DMS79 (cell line): Measurements from ENCODE around the gene TK2.
A peak's percentile ranks its signal among the peaks of the same experiment; 100 is the strongest.
"Not testable (repeated sequence)": the region's sequence is repeated elsewhere in the genome, so short reads cannot be mapped to it uniquely, and the experiment has no call there.

Experiments used
- DNase-seq: peaks from one replicate; lab custom pipeline; 2025; lab: John Stamatoyannopoulos, UW

The TK2 gene

DNA sequence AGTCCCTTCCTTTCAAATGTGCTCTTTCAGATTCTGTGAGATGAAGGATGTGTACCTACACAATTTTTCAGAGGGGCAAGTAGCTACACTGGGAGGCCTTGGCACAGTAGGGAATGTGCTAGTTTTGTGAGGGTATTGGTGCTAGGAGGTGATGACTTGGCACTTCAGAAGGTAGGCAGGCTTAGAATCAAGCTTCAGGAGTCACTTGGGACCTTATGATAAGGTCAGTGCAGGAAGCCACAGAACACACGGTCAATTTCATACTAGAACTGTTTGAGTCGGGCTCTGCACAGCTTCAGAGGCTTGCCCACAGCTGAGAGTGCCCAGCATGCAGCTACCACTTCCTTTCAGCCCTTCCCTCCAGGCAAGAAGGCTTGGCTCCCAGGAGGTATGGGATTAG, 22.4 kb upstream of the TK2 start:
- DNase-seq = no peak

DNA sequence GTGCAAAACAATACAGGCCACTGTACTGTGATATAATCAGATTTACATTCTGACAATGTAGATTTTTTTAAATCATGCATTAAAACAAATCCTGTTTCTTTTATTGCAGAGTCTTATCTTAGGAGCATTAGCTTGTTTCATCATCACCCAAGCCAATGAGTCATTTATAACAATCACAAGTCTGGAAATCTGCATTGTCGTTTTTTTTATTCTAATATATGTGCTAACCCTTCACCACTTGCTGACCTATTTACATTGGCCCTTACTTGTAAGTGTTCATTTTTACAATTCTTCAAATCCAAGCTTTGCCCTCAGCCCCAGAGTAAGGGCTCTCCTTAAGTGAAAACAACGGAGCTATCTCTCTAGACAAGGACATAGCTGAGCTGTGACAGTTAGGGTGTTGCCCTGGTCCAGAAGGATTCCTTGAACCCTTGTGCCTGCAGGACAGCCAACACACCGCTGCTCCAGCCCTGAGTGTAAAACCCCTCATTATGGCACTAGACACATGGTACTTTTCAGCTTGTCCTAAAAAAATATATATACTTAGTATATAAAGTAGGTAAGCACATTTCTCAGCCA, 20.0 kb upstream of the TK2 start:
- no peak for DNase-seq

DNA sequence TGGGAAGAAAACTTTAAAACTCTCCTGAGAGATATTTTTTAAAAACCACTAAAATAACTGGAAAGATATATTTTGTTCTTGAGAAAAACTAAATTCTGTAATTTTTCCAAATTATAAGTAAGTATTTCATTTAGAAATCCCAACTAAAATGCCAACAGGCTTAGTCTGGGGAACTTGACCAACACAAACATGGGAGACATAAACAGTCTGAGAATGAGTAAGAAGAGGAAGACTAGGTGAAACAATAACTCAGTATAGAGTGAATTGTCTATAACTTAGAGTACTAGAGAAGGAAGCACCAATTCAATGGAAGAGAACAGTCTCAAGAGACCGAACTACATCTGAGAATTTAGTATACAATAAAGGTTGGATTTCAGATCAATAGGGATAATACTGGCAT, 19.2 kb upstream of the TK2 start:
- DNase-seq = no peak

DNA sequence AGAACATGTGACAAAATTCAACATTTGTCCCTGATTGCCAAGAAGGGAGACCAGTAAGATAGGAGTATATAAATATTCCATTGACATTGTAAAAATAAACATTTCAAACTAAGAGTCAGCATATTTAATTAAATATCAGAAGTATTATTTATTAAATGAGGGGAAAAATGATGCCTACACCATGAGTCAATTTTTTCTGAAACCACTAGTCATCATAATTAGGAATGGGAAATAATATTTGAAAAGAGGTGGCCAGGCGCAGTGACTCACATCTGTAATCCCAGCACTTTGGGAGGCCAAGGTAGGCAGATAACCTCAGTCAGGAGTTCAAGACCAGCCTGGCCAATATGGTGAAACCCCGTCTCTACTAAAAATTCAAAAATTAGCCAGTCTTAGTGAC, 18.4 kb upstream of the TK2 start:
- DNase-seq = no peak

DNA sequence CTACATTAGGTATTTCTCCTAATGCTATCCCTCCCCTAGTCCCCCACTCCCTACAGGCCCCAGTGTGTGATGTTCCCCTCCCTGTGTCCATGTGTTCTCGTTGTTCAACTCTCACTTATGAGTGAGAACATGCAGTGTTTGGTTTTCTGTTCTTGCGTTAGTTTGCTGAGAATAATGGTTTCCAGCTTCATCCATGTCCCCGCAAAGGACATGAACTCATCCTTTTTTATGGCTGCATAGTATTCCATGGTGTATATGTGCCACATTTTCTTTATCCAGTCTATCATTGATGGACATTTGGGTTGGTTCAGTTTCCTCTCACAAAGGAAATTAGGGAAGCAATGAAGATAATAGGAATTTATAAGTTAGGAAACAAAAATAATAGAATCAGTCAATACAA, 17.3 kb upstream of the TK2 start:
- DNase-seq = not testable (repeated sequence)

DNA sequence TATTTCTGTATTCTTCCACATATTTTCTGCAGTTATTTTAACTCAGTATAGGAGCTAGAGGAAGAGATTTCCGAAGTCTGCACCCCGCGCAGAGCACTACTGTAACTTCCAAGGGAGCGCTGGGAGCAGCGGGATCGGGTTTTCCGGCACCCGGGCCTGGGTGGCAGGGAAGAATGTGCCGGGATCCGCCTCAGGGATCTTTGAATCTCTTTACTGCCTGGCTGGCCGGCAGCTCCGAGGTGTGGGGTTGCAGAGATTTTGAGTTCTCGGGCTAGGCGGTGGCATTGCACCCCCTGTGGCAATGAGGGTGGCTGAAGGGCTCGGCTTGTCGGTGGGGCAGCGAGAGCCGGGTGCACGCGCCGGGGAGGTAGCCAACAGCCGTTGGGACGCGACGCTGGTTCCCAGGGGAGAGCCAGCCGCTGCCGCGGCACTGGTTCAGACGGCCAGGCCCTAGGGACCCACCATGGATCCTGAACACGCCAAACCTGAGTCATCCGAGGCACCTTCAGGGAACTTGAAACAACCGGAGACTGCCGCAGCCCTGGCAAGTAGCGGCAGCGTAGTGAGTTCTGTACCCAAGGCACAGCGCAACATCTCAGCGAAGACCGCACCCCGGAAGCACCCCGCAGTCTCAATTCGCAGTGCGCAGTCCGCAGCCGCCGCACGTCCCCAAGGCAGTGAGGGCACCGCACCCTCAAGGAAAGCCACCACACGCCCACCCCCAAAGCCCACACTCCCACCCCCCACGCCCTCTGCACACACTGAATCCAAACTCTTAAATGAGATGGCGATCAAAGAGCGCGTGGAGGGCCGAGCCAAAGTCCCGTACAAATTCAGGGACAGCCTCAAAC, 16.4 kb upstream of the TK2 start, which contains the start of gene CMTM1:
Gene CMTM1 (plus strand): TSS at position 389 of the 851 bp plus-strand sequence. CDS start 75 bp downstream, at position 464.
- DNase-seq = no peak

DNA sequence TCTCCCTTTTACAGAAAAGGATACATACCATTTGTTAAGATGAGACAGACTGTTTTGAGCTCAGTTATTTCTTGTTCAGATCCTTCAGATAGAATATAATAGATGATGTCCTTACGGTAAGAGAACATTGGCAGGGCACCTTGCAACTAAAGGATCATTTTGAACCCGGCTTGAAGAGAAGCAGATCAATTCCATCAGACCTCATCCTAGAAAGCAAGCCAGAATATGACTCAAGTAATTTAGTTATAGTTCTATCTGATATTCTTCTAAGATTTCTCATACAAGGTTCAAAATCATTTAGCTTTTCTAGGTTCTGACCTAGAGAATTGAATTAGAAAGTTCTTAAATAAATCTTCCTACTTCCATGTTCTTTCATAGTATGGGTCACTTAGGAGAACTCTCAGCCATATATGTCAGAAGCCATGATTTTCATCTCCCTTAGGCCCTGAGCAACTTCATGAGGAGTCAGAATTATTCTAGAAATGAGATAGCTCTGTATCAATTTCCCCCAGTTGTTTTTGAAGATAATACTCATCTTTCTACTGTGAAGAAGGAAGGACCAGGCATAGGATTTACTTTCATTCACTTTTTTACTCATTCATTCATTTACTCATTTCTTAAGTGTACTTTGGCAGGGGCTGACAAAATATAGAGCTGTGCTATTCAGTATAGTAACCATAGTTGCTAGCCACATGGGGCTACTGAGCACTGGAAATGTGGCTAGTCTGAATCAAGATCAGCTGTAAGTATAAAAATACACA, 13.8 kb upstream of the TK2 start:
- DNase-seq = no peak

DNA sequence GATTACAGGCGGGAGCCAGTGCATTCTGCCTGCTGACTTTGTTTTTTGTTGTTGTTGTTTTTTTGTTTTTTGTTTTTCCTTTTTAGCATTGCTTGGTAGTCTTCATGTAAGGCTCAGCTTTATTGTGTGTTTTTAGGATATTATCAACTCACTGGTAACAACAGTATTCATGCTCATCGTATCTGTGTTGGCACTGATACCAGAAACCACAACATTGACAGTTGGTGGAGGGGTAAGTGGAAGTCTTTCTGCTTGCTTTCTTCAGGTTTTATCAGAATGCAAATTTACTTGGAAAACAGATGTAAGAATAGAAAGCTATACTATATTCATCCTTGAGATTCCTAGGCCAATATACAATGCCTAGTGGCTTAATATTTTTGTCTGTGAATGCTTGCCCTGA, 13.1 kb upstream of the TK2 start:
- no peak for DNase-seq

DNA sequence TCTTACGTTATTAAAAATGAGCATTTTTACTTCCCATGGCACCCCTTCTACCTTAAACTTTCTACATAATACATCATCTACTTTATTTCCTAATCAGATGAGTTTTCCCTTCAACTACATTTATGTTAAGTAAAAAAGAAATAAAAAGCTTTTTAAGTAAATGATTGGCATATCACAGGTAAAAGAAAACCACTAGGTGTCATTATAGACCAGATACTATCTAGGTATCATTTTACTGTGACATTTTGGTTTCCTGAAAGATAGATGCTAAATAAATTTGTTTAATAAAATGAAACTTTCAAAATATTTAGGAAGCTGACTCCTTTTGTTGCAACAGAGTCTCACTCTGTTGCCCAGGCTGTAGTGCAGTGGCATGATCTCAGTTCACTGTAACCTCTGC, 12.5 kb upstream of the TK2 start:
- DNase-seq = no peak

DNA sequence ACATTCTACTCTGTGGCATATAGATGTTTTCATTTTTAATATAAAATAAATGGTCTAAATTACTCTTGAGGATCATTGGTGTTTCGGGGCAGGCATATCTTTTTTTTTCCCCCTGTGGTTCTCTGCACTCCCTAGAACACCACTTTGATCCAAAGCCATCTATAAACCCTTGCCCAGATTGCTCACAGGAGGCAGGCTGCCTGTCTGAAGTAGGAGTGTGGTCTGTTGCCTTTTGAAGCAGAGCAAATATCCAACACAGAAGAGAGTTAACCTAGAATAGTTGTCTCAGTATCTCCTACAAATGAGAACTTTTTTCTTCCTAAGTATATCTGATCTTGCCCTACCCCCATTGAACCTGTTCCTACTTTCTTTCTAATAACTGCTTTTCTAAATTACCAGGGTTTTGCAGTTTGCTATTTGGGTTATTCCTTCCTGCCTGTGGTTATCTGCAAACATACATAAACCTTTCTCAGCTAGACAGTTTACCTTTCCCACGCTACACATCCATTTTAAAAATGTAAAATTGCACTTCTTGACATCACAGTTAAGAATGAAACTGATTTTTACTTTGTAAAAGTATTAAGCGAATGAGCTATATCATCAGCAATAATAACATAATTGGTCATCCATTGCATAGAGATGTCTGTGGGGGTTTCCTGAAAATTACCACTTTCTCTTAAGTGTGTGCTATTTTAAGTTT, 11.6 kb upstream of the TK2 start:
- no peak for DNase-seq

DNA sequence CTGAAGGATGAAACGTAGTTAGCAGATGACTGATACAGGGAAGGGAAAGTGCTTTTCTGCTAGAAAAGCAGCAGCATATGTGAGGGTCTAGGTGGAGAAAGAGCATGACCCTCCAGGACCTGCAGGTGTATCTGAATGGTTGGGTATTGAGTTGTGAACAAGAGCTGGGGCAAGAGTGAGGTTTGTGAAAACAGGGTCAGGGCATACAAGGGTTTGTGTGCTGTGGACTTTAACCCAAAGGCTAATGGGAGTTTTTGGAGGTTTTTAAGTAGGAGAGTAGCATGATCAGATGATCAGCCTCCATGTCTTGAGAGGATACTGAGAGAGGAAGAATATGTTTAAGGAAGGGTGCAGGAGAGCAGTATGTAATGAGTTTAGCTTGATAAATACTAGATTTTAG, 10.2 kb upstream of the TK2 start:
- DNase-seq = no peak

DNA sequence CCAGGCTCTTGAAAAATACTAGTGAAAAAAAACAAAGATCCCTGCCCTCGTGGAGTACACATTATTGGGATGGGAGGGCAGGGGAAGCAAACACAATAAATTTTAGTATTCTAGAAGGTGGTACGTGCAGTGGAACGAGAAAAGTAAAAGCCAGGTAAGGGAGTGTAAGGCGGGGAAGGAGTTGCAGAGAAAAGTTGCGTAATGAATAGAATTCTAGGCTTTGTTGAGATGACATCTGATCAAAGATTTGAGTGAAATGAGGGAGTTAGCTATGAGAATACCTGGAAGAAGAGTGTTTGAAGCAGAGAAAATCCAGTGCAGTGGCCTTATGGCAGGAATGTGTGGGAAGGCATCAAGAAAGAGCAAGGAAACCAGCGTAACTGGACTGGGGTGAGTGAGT, 4.6 kb upstream of the TK2 start:
- DNase-seq = no peak

DNA sequence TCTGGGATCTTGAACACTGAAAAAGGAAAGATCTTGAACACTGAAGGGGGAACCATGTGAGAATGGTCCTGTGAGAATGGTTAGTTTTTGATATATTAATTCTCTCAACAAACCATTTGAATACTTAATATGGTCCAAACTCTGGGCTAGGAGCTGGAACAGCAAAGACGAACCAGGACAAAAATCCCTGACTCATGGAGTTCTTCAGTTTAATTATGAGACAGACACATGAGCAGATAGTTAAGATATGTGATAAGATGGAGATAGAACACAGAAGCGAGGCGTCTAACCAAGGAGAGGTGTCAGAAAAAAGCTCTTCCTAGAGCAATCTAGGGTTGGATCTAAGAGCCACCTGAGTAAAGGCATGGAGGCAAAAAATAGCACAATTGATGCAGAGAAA, 4.1 kb upstream of the TK2 start:
- no peak for DNase-seq

DNA sequence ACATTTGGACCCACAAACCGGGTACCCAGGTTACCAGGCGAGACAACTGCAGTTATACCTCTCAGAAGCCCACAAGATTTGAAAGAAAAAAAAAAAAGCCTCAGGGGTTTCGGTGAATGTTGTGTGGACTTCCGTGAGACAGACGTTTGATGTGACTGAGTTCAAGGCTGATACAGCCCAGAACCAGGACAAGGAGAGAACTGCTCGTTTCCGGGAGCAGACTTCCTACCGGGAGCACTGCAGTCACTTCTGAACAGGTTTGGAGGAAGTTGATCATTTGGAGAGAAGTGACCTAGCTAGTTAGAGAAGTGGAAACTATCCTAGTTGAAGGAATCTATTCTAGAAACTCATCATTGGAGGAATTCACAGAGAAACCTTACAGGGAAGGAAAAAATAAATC, 3.3 kb upstream of the TK2 start:
- no peak for DNase-seq

DNA sequence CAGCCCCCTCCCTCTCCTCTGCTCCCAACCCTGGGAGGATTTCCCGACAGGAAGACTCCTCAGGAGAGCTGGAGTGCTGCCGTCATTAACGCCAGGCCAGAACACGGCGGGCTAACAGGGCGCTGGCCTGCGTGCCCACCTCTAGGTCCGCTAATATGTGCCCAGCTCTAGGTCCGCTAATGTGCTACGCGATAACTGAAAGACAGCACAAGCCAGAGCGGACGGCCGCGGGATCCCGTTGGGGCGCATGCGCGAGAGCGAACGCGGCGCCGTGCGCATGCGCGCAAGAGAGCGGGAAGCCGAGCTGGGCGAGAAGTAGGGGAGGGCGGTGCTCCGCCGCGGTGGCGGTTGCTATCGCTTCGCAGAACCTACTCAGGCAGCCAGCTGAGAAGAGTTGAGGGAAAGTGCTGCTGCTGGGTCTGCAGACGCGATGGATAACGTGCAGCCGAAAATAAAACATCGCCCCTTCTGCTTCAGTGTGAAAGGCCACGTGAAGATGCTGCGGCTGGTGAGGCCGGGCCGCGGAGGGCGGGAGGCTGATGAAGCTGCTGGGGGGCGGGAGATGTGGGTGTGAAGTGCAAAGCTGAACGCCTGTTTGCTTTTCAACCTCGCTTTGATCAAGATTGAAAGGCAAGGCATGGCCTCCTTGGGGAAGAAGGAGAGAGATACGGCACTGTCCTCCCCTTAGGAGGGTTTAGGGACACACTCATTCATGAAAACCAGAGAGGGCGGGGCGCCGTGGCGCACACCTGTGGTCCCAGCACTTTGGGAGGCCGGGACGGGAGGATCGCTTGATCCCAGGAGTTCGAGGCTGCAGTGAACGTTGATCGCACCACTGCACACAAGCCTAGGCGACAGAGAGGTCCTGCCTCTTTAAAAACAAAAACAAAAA, 2.6 kb upstream of the TK2 start, which contains the start of gene CKLF:
Gene CKLF (plus strand): TSS at position 291 of the 892 bp plus-strand sequence. CDS start 140 bp downstream, at position 431.
- DNase-seq = peak; percentile 20

DNA sequence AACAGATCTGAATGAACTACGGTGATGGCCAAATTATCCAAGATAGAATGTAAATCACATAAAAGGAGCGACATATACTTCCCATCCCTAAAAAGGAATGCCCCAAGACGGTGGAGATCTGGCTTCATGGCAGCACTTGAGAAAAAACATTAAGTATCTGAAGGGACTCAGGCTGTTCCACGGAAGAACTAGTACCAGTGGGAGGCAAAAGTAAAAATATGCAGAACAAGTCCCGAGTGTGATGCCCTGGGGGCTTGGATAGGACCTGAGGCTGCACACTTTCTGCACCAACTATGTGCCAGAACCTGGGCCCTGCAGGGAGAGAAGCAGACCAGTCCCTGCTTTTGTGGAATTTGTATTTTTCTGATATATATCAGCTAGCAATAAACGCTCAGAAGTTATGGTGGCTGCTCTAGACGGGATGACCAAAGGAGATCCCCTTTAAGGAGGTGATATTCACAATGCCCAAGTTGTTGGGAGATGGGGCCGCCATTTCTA, 1.9 kb upstream of the TK2 start:
- no peak for DNase-seq

DNA sequence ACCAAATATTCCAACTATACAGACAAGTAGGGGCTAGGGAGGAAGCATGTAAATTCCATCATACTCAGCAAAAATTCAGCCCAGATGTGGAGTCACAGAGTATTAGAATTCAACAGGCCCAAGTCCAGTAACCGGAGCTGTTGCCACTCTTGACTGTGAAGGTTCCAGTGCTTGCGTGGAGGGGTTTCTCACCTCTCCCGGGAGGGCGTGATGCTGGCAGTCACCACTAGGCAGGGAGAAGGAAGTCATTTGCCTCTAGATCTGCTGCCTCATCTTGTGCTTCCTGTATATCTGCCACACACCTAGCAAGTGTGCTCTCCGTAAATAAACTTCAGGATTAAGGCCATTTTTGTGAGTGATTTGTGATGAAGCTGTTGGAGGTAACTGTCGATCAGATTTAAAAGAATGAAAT, 1.4 kb upstream of the TK2 start:
- no peak for DNase-seq

DNA sequence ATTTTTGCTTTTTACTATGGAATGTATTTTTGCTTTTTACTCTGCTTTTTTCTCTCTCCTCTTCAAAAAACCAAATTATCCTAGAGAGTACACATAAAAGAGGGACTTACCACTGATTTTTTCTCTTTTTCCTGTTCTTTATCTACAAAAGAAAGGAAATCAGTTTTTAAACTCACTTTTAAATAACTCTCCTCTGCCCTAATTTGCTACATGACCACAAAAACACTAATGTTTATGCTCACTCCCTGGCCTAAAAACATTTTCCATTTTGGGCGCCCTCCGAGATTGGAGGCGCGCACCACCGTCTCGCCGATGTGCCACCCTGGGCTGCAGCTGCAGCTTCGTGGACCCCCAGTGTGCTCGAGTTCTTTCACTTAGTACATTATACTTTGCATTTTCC, 1.1 kb downstream of the TK2 start:
- DNase-seq = no peak

DNA sequence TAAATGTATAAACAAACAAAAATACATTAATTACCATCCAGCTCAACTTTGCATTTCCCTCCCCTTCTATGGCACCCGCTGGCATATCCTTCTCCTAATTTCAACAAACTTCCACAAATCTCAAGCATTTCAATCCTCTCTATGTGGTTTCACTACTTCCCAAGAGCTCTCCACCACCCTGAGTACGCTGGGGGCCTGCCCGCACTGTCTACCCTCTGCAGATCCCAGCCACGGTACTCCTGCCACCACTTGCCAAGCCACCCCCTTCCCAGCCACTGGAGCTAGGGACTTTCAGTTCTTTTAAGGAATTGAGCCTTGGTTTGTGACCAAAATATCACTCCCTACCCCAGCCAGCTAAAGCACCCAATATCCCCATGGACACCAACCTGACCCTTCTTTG, 1.9 kb downstream of the TK2 start:
- DNase-seq = no peak

DNA sequence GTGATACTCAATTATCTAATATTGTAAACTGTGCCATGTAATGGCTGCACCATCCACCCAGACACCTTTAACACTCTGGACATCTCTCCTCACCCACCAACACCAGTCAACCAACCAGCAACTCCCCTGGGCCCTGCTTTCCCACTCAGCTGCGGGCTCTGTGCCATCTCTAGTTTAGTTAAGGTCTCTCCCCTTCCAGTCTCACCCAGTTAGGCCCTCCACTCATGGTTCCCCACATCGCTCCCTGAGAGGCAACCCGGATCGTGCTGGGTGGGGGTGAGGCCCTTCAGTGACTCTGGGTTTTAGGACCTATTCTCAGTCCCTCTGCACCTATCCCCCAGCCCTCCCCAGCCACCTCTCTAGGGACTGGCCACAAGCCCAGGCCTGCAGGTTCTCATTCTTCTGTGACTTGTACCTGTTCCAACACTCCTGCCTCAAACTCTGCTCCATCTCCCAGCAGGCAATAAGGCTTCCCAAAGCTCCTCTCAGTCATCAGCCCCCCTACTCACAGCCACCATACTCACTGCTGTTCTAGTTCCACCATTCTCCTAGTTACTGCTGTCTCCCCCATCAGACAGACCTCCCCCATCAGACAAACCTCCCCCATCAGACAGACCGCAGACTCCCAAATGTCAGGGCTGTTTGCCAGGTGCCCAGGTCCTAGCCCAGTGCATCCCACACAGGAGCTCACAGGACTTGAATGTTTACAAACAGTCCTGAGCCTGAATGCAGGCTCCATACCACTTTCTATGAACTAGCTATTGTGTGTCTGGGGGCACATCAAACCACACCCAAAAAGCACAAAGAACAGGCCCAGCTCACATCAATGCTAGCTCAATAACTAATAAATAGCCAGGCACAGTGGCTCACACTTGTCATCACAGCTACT, 2.6 kb downstream of the TK2 start:
- DNase-seq = no peak
